GM12892 (cell line): ENCODE measurements around the gene DHRS7B.

ENCODE experiments used
- POLR2A ChIP-seq: IDR thresholded peaks from 2 replicates; pipeline ENCODE4 v1.6.1; 2011; ENCODE audit warnings: low read depth, low read length, control low read depth
- POLR2AphosphoS5 ChIP-seq: IDR thresholded peaks from 2 replicates; pipeline ENCODE4 v1.6.1; 2011; ENCODE audit warnings: low read depth, low read length, control low read depth
- TAF1 ChIP-seq: IDR thresholded peaks from 2 replicates; pipeline ENCODE4 v1.6.1; 2011; ENCODE audit warnings: low read depth, mild to moderate bottlenecking, control low read depth, low read length, borderline replicate concordance

- TF ChIP-seq POLR2A, result no peak
- TF ChIP-seq POLR2AphosphoS5, result no peak
- TF ChIP-seq TAF1, result no peak
Observed at GRCh38 chr17:21129023-21129681, 2.4 kb downstream of the DHRS7B start.
